ENCODE data around the gene TBCK.
"Not testable (repeated sequence)": the region's sequence is repeated elsewhere in the genome, so short reads cannot be mapped to it uniquely, and the experiment has no call there.

Gene TBCK

GRCh38 chr4:106208481-106209460 is 107.2 kb downstream of the TBCK start:
- DNase-seq: no peak

- peak; percentile 4 for DNase-seq
Observed at GRCh38 chr4:106201373-106201772, 114.6 kb downstream of the TBCK start.

- DNase-seq: no peak
Observed at GRCh38 chr4:106195435-106195950, 120.5 kb downstream of the TBCK start.

- DNase-seq: no peak
Observed at GRCh38 chr4:106194801-106195200, 121.2 kb downstream of the TBCK start.

GRCh38 chr4:106192131-106192530 is 123.9 kb downstream of the TBCK start:
- no peak for DNase-seq

GRCh38 chr4:106186201-106186600 is 129.8 kb downstream of the TBCK start:
- DNase-seq: no peak

GRCh38 chr4:106183551-106183950 is 132.5 kb downstream of the TBCK start:
- no peak for DNase-seq

GRCh38 chr4:106172861-106173260 is 143.1 kb downstream of the TBCK start:
- DNase-seq: no peak

GRCh38 chr4:106165351-106166010 is 150.5 kb downstream of the TBCK start:
- DNase-seq: no peak

GRCh38 chr4:106162278-106162677 is 153.7 kb downstream of the TBCK start:
- no peak for DNase-seq

GRCh38 chr4:106160560-106160959 is 155.4 kb downstream of the TBCK start:
- DNase-seq: peak; percentile 2

- DNase-seq: no peak
Observed at GRCh38 chr4:106149911-106150310, 166.1 kb downstream of the TBCK start.

- DNase-seq: no peak
Observed at GRCh38 chr4:106149026-106149425, 167.0 kb downstream of the TBCK start.

- DNase-seq: no peak
Observed at GRCh38 chr4:106142616-106143127, 173.3 kb downstream of the TBCK start.

GRCh38 chr4:106140601-106141000 is 175.4 kb downstream of the TBCK start:
- no peak for DNase-seq

- peak; percentile 28 for DNase-seq
Observed at GRCh38 chr4:106136777-106137331, 179.2 kb downstream of the TBCK start.

GRCh38 chr4:106132045-106132444 is 184.0 kb downstream of the TBCK start:
- no peak for DNase-seq

- no peak for DNase-seq
Observed at GRCh38 chr4:106126062-106126461, 189.9 kb downstream of the TBCK start.

- DNase-seq: not testable (repeated sequence)
Observed at GRCh38 chr4:106119949-106120555, 196.0 kb downstream of the TBCK start.

GRCh38 chr4:106116025-106116424 is 200.0 kb downstream of the TBCK start:
- no peak for DNase-seq

- DNase-seq: no peak
Observed at GRCh38 chr4:106114270-106114669, 201.7 kb downstream of the TBCK start.

GRCh38 chr4:106111778-106112469 is 204.1 kb downstream of the TBCK start:
- DNase-seq: not testable (repeated sequence)

Data from NCI-H2171 treated with DMSO at 0.1 percent for 48 hours (cell line).